Thoracic aorta (tissue), 2 donors: Measurements from ENCODE around the gene KIF13A. TPM values are rescaled to one million over a fixed set of nuclear protein-coding genes. Genes with fewer than 3 reads are reported as not detected.

Source experiments
- ATAC-seq: fragments of 150-250 bp; one replicate; pipeline ENCODE4 v1.8.0; 2017; ENCODE audit warnings: low read depth; ENCODE audit not compliant: insufficient number of reproducible peaks, low FRiP score
- DNase-seq: peaks from one replicate; pipeline ENCODE4 v3.0.0-alpha.2; 2020; ENCODE audit warnings: low spot score
- H3K27ac ChIP-seq, 2 donors: fragments of 200-600 bp; sonication (generic); 1 replicate in 1 of 2; 2 replicates in 1 of 2; pipeline ENCODE4 v1.5.1; 2016; ENCODE audit warnings: mild to moderate bottlenecking in 2 of 2, moderate library complexity in 2 of 2
- H3K27me3 ChIP-seq: fragments of 200-600 bp; sonication (generic); replicated peaks from 2 replicates; pipeline ENCODE4 v1.6.0; 2016; ENCODE audit warnings: mild to moderate bottlenecking; ENCODE audit not compliant: insufficient read depth
- H3K36me3 ChIP-seq: fragments of 200-600 bp; sonication (generic); one replicate; pipeline ENCODE4 v1.5.1; 2016
- H3K4me1 ChIP-seq, 2 donors: fragments of 200-600 bp; sonication (generic); 1 replicate in 1 of 2; 2 replicates in 1 of 2; pipeline versions ENCODE4 v1.5.1 to v1.6.0; 2016; ENCODE audit warnings: low read depth in 2 of 2, mild to moderate bottlenecking in 1 of 2; ENCODE audit not compliant: control insufficient read depth in 1 of 2
- H3K4me3 ChIP-seq: fragments of 200-600 bp; sonication (generic); 2 replicates; pipeline ENCODE4 v1.5.1; 2016; ENCODE audit warnings: mild to moderate bottlenecking
- H3K9me3 ChIP-seq: fragments of 200-600 bp; sonication (generic); 2 replicates; pipeline ENCODE4 v1.5.1; 2016
- total RNA-seq, 2 donors: library from RNA; depleted of rRNA; stranded (reverse); fragments of >200 nt; gene quantifications; one replicate each; pipeline versions ENCODE4 v1.1.0 to v1.2.3, GENCODE V29; 2016
- TF ChIP-seq, protein P1 (sequence below): fragments of 200-600 bp; sonication (generic); IDR thresholded peaks from one replicate; pipeline ENCODE4 v1.5.1; 2019; ENCODE audit warnings: antibody characterized with exemption

KIF13A gene
- total RNA-seq, 2 donors from 2014 or later = 79.3 to 98.0 TPM

- no peaks in the 10 kb centered on the region for H3K27me3 ChIP-seq
- no peak for DNase-seq
- TF ChIP-seq, protein P1, sequence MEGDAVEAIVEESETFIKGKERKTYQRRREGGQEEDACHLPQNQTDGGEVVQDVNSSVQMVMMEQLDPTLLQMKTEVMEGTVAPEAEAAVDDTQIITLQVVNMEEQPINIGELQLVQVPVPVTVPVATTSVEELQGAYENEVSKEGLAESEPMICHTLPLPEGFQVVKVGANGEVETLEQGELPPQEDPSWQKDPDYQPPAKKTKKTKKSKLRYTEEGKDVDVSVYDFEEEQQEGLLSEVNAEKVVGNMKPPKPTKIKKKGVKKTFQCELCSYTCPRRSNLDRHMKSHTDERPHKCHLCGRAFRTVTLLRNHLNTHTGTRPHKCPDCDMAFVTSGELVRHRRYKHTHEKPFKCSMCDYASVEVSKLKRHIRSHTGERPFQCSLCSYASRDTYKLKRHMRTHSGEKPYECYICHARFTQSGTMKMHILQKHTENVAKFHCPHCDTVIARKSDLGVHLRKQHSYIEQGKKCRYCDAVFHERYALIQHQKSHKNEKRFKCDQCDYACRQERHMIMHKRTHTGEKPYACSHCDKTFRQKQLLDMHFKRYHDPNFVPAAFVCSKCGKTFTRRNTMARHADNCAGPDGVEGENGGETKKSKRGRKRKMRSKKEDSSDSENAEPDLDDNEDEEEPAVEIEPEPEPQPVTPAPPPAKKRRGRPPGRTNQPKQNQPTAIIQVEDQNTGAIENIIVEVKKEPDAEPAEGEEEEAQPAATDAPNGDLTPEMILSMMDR = no peak
- no peaks in the 10 kb centered on the region for H3K36me3 ChIP-seq
- H3K27ac ChIP-seq = peak overlapping the region in 1 of 2 donors; percentile 90
- no peak for ATAC-seq
- H3K4me3 ChIP-seq = no peak overlapping the region
- peaks cover 68 to 98% of the 10 kb centered on the region in 2 donors for H3K4me1 ChIP-seq
- no peaks in the 10 kb centered on the region for H3K9me3 ChIP-seq
Observed at GRCh38 chr6:17968876-17969275, 18.6 kb downstream of the KIF13A start.

GRCh38 chr6:17967668-17968518 lies 19.5 kb downstream of the KIF13A start:
- no peaks in the 10 kb centered on the region for H3K27me3 ChIP-seq
- no peaks in the 10 kb centered on the region for H3K9me3 ChIP-seq
- H3K27ac ChIP-seq = peak overlapping the region; percentile 25 to 90
- H3K4me3 ChIP-seq = no peak overlapping the region
- no peak for ATAC-seq
- H3K36me3 ChIP-seq = no peaks in the 10 kb centered on the region
- no peak for DNase-seq
- peaks cover 75 to 95% of the 10 kb centered on the region in 2 donors for H3K4me1 ChIP-seq
- TF ChIP-seq, protein P1 = no peak

DNA sequence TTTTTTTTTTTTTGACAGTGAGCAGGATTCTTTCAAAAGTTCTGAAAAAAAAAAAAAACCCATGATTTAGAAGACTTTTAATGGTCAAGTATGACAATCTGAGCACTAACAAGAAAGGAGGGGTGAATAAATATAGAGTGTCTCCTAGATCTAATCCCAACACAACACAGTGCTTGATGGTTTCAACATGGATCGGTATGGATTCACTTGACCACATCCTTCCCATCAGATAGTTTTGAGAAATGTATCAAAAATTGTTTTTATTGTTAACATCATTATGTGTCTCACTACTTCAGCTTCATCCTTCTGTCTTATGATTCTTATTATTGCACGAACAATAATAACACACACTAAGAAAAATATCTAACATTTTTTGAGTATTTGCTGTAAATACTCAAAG lies 21.0 kb downstream of the KIF13A start:
- Histone ChIP-seq H3K4me3 (no peak overlapping the region), H3K27ac (peak overlapping the region; percentile 81 to 90)
- ATAC-seq = no peak

DNA sequence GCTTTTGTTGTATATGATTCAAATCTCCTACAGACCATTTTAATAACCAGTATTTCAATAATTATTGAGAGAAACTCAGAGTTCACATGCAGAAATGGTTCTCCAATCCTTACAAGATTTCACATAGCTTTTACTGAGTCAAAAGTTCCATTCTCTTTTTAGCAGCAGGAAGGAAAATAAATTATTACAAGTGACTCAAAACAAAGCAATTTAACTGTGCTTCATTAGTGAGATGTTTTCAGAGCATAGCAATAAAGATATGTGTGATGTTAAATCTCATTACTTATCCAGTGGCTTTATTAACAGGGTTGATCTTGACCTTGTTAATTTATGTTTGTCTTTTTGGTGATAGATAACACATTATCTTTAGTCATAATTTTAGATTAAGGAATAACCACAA lies 22.0 kb downstream of the KIF13A start:
- peak overlapping the region; percentile 81 to 90 for H3K27ac ChIP-seq
- peaks cover 75 to 95% of the 10 kb centered on the region in 2 donors for H3K4me1 ChIP-seq

More for the DNA sequence above, 21.0 kb downstream of the KIF13A start:
- H3K27me3 ChIP-seq = no peaks in the 10 kb centered on the region
- TF ChIP-seq, protein P1 = no peak
- peaks cover 76 to 95% of the 10 kb centered on the region in 2 donors for H3K4me1 ChIP-seq
- H3K9me3 ChIP-seq = no peaks in the 10 kb centered on the region
- no peak for DNase-seq
- no peaks in the 10 kb centered on the region for H3K36me3 ChIP-seq

DNA sequence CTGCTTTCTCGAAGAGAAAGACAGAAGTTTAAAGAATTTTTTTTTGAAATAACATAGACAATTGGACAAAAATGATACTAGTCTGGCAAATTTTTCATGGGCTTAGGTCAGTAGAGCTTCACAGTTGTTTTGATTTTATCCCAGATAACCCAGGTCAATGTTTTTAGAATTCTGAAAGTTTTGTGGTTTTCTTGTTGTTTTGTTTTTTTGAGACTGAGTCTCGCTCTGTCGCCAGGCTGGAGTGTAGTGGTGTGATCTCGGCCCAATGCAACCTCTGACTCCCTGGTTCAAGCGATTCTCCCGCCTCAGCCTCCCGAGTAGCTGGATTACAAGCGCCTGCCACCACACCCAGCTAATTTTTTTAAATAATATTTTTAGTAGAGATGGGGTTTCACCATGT lies 22.8 kb downstream of the KIF13A start:
- no peak for DNase-seq
- H3K4me1 ChIP-seq = peaks cover 80 to 95% of the 10 kb centered on the region in 2 donors
- H3K27me3 ChIP-seq = no peaks in the 10 kb centered on the region
- no peak for ATAC-seq
- H3K27ac ChIP-seq = peak overlapping the region; percentile 81 to 90
- no peaks in the 10 kb centered on the region for H3K36me3 ChIP-seq
- no peaks in the 10 kb centered on the region for H3K9me3 ChIP-seq
- TF ChIP-seq, protein P1 = no peak
- no peak overlapping the region for H3K4me3 ChIP-seq

More for the DNA sequence above, 22.0 kb downstream of the KIF13A start:
- H3K27me3 ChIP-seq = no peaks in the 10 kb centered on the region
- H3K4me3 ChIP-seq = peak overlapping the region; percentile 8
- TF ChIP-seq, protein P1 = no peak
- no peak for ATAC-seq
- DNase-seq = no peak
- no peaks in the 10 kb centered on the region for H3K36me3 ChIP-seq
- no peaks in the 10 kb centered on the region for H3K9me3 ChIP-seq
